Measurements from ENCODE around the gene ANXA5. TPM values are rescaled to one million over a fixed set of nuclear protein-coding genes. Genes with fewer than 3 reads are reported as not detected.

ANXA5 gene
- total and polyA plus RNA-seq, 9 of the 15 experiments (the other 6 are each of a cell fraction or from before 2014, with no cell fraction given), result 49.9 to 131 (median 84.5) TPM

- Histone ChIP-seq H3K79me2 (ENCODE audit: control insufficient read depth, insufficient read depth, low read length) (no peaks in the 10 kb centered on the region), H3K9me3 (replicated peaks; ENCODE audit: control insufficient read depth, insufficient read depth, low read depth, low read length) (no peaks in the 10 kb centered on the region), H3K9ac (ENCODE audit: insufficient read depth in 1 of 2, low read depth in 2 of 2, low read length in 2 of 2) (no peak overlapping the region), H3K27me3 (ENCODE audit: control insufficient read depth in 2 of 2, insufficient read depth in 2 of 2, low read length in 2 of 2) (peaks cover 0 to 6% of the 10 kb centered on the region in 2 experiments; a peak in 3 of 5 replicates), H3K9me1 (ENCODE audit: control insufficient read depth, insufficient read depth, low read length) (no peaks in the 10 kb centered on the region), H3K4me3 (no peak overlapping the region), H4K20me1 (replicated peaks; ENCODE audit: control insufficient read depth, insufficient read depth, low read length) (no peaks in the 10 kb centered on the region), H3K36me3 (ENCODE audit: control insufficient read depth, insufficient read depth, low read length) (no peaks in the 10 kb centered on the region), H3K4me2 (ENCODE audit: insufficient read depth, low read length) (no peak overlapping the region), H3K27ac (ENCODE audit: extremely low read depth, low read depth, low read length) (no peak overlapping the region), H2AFZ (ENCODE audit: low read depth, low read length) (no peak overlapping the region), H3K4me1 (replicated peaks in 1 of 2; ENCODE audit: control insufficient read depth in 2 of 2, insufficient read depth in 2 of 2, low read length in 2 of 2) (no peaks in the 10 kb centered on the region)
- intact Hi-C loops (cut with micrococcal nuclease), result no loop called here
- WGBS (ENCODE audit: insufficient coverage, low coverage, missing lambda C conversion rate), result 0% methylated on average over 2 of the region's 3 CpGs
- no TSS peak for BruUV-seq (replicated peaks)
- no peak; the same call in 2 of the 3 replicates for ATAC-seq
- no peak for DNase-seq (ENCODE audit: extremely low read depth in 1 of 4, low spot score in 3 of 4)
- in situ Hi-C loops (cut with MboI), result no loop called here
- no peak for TF ChIP-seq MYNN (IDR thresholded peaks at IDR 0.05)
- no peak for TF ChIP-seq MYNN (CRISPR knock-in tag; IDR thresholded peaks at IDR 0.05)
- TF ChIP-seq YBX1 (IDR thresholded peaks at IDR 0.05), result no peak
- TF ChIP-seq EP400 (IDR thresholded peaks at IDR 0.05), result no peak
- no peak for TF ChIP-seq THRA (IDR thresholded peaks at IDR 0.05)
- no peak for TF ChIP-seq HDAC3 (IDR thresholded peaks at IDR 0.05; ENCODE audit: borderline replicate concordance, partially characterized antibody)
- TF ChIP-seq FOXK1 (CRISPR knock-in tag; IDR thresholded peaks at IDR 0.05; ENCODE audit: borderline replicate concordance), result no peak
- TF ChIP-seq CBX1 (IDR thresholded peaks at IDR 0.05; ENCODE audit: low read depth), result no peak
- TF ChIP-seq ERF (CRISPR knock-in tag; IDR thresholded peaks at IDR 0.05), result no peak
- no peak for TF ChIP-seq PYGO2 (tag; IDR thresholded peaks at IDR 0.05)
- TF ChIP-seq ZKSCAN8 (CRISPR knock-in tag; IDR thresholded peaks at IDR 0.05), result no peak
- no peak for TF ChIP-seq PHB (CRISPR knock-in tag; IDR thresholded peaks at IDR 0.05)
- TF ChIP-seq RAD21 (CRISPR knock-in tag; conservative IDR thresholded peaks at IDR 0.05 in 1 of 2, IDR thresholded peaks at IDR 0.05 in 1 of 2), result no peak
- ChIA-PET POLR2A (interaction anchor here (0.7 kb wide), 1 partner anchor 126 kb away, joined by 3 read pairs; no protein-coding TSS in a partner anchor), CTCF (ENCODE audit: low intra/inter-chr PET ratio) (no interaction called here)
- no peak for FAIRE-seq
These were observed 46.0 kb upstream of the ANXA5 start for GRCh38 chr4:121742794-121743193.
